Fibroblast of lung (primary cell): ENCODE measurements around the gene IGFBP5.

Source experiments
- CTCF ChIP-seq, 2 donors: IDR thresholded peaks in 1 of 2; conservative IDR thresholded peaks in 1 of 2; 1 replicate in 1 of 2; 2 replicates in 1 of 2; pipeline ENCODE4 v1.5.1; 2011 to 2012; ENCODE audit warnings: low read length in 2 of 2, control low read depth in 1 of 2, inconsistent platforms in 1 of 2, low read depth in 1 of 2, mild to moderate bottlenecking in 1 of 2
- EZH2 ChIP-seq: IDR thresholded peaks from 2 replicates; pipeline ENCODE4 v1.5.1; 2012; ENCODE audit warnings: low read length, control low read depth, mild to moderate bottlenecking; ENCODE audit errors: missing control alignments

- TF ChIP-seq EZH2 (no peak), CTCF (conservative IDR thresholded peaks at IDR 0.05 in 1 of 2, IDR thresholded peaks at IDR 0.05 in 1 of 2; ENCODE audit: low read depth in 1 of 2, low read length in 2 of 2) (no peak)
Measured at GRCh38 chr2:216731465-216731864, 36.1 kb upstream of the IGFBP5 start.
